ENCODE results near the gene DNPH1. TPM values are rescaled to one million over a fixed set of nuclear protein-coding genes. Genes with fewer than 3 reads are reported as not detected.

The DNPH1 gene
- total and polyA plus RNA-seq, 3 donors from 2014 or later: 19.3 to 21.8 (median 21.8) TPM

DNA sequence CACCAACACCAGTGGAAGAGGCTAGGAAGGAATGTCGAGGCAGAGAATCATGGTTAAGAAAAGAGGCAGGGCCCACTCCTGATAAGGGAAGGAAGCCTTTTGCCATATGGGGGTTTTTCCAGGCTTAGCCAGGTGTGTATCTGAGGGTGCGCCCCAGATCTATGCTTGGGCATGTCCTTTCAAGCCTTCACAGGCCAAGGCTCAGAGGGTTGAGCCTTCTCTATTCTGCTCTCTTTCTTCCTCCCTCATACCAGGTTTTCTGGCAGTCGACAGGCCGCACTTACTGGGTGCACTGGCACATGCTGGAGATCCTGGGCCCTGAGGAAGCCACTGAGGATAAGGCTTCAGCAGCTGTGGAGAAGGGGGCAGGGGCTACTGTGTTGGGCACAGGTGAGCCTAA lies 42.6 kb downstream of the DNPH1 start:
- Histone ChIP-seq H3K27ac (no peak overlapping the region), H3K27me3 (no peaks in the 10 kb centered on the region), H3K4me3 (no peak overlapping the region), H3K9me3 (no peaks in the 10 kb centered on the region), H3K4me1 (peaks cover 6% of the 10 kb centered on the region), H3K36me3 (ENCODE audit: low read depth, missing control alignments) (no peaks in the 10 kb centered on the region)
- TF ChIP-seq, protein P1, sequence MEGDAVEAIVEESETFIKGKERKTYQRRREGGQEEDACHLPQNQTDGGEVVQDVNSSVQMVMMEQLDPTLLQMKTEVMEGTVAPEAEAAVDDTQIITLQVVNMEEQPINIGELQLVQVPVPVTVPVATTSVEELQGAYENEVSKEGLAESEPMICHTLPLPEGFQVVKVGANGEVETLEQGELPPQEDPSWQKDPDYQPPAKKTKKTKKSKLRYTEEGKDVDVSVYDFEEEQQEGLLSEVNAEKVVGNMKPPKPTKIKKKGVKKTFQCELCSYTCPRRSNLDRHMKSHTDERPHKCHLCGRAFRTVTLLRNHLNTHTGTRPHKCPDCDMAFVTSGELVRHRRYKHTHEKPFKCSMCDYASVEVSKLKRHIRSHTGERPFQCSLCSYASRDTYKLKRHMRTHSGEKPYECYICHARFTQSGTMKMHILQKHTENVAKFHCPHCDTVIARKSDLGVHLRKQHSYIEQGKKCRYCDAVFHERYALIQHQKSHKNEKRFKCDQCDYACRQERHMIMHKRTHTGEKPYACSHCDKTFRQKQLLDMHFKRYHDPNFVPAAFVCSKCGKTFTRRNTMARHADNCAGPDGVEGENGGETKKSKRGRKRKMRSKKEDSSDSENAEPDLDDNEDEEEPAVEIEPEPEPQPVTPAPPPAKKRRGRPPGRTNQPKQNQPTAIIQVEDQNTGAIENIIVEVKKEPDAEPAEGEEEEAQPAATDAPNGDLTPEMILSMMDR (IDR thresholded peaks at IDR 0.05): no peak
- 90 to 98% methylated on average over 4 of the region's 4 CpGs for WGBS, 2 donors
- DNase-seq: no peak
- intact Hi-C loops (cut with DNase I; ENCODE audit: low total_unique reads): no loop called here

- Histone ChIP-seq H3K36me3 (ENCODE audit: low read depth, missing control alignments) (no peaks in the 10 kb centered on the region), H3K9me3 (no peaks in the 10 kb centered on the region), H3K27me3 (no peaks in the 10 kb centered on the region), H3K4me1 (peaks cover 10% of the 10 kb centered on the region), H3K4me3 (no peak overlapping the region), H3K27ac (no peak overlapping the region)
- intact Hi-C loops (cut with DNase I; ENCODE audit: low total_unique reads): no loop called here
- no peak for DNase-seq
- TF ChIP-seq, protein P1 (IDR thresholded peaks at IDR 0.05): no peak
- TF ChIP-seq POLR2A (IDR thresholded peaks at IDR 0.05): no peak
- 94 to 97% methylated on average over 12 to 14 of the region's 14 CpGs for WGBS, 2 donors
These were observed 43.3 kb downstream of the DNPH1 start for GRCh38 chr6:43186019-43186418.

DNA sequence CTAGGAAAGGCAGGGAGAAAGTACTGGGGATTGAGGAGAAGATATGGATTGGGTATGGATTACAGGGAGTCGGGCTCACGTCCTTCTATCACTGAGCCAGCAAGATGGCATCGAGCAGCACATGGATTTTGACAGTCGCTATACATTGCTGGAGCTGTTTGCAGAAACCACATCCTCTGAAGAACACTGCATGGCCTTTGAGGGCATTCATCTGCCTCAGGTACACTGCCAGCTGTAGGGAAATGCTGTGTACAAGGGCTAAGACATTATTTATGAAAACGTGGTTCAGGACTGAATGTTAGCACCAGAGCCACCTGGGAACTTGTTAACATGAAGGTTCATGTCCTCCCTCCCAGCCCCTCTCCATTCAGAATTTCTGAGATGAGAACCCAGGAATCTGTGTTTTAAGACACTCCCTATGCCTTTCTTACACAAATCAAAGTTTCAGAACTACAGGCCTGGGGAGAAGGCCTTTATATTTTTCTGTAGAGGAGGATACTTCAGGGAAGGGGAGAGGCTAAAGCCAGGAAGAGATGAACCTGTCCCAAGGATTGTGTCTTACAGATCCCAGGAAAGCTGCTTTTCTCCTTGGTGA lies 43.8 kb downstream of the DNPH1 start:
- H3K27ac ChIP-seq: no peak overlapping the region
- DNase-seq: no peak
- peaks cover 10% of the 10 kb centered on the region for H3K4me1 ChIP-seq
- no peaks in the 10 kb centered on the region for H3K9me3 ChIP-seq
- 81 to 84% methylated on average over 5 of the region's 5 CpGs for WGBS, 2 donors
- no peaks in the 10 kb centered on the region for H3K27me3 ChIP-seq
- intact Hi-C loops (cut with DNase I; ENCODE audit: low total_unique reads): no loop called here
- no peak for TF ChIP-seq POLR2A (IDR thresholded peaks at IDR 0.05)
- TF ChIP-seq, protein P1 (IDR thresholded peaks at IDR 0.05): no peak
- no peaks in the 10 kb centered on the region for H3K36me3 ChIP-seq (ENCODE audit: low read depth, missing control alignments)
- H3K4me3 ChIP-seq: no peak overlapping the region

DNA sequence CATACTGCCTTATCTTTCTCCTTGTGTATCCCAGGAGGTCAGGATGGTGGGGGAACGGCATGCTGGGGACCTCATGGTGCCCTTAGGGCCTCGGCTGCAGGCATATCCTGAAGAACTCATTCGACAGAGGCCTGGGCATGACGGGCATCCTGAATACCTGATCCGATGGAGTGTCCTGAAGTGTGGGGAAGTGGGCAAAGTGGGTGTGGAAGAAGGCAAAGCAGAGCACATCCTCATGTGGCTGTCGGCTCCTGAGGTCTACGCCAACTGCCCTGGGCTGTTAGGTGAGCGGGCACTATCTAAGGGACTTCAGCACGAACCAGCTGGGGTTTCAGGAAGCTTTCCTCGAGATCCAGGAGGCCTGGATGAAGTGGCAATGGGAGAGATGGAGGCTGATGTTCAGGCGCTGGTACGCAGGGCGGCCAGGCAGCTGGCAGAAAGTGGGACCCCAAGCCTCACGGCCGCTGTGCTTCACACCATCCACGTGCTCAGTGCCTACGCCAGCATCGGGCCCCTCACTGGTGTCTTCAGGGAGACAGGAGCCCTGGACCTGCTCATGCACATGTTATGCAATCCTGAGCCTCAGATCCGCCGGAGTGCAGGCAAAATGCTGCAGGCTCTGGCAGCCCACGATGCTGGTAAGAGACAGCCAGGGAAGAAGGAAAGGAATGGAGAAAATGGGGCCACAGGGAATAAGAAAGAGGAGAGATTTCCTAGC lies 44.9 kb downstream of the DNPH1 start:
- WGBS, 2 donors: 91 to 92% methylated on average over 21 of the region's 21 CpGs
- Histone ChIP-seq H3K27ac (no peak overlapping the region), H3K4me3 (no peak overlapping the region), H3K9me3 (no peaks in the 10 kb centered on the region), H3K36me3 (ENCODE audit: low read depth, missing control alignments) (no peaks in the 10 kb centered on the region), H3K27me3 (no peaks in the 10 kb centered on the region), H3K4me1 (peaks cover 10% of the 10 kb centered on the region)
- no peak for TF ChIP-seq POLR2A (IDR thresholded peaks at IDR 0.05)
- TF ChIP-seq, protein P1 (IDR thresholded peaks at IDR 0.05): no peak
- intact Hi-C loops (cut with DNase I; ENCODE audit: low total_unique reads): no loop called here
- DNase-seq: no peak

GRCh38 chr6:43183441-43183840 lies 45.8 kb downstream of the DNPH1 start:
- no peaks in the 10 kb centered on the region for H3K36me3 ChIP-seq (ENCODE audit: low read depth, missing control alignments)
- TF ChIP-seq POLR2A (IDR thresholded peaks at IDR 0.05): no peak
- TF ChIP-seq, protein P1 (IDR thresholded peaks at IDR 0.05): no peak
- peaks cover 10% of the 10 kb centered on the region for H3K4me1 ChIP-seq
- DNase-seq: no peak
- WGBS, 2 donors: 88 to 93% methylated on average over 4 of the region's 4 CpGs
- no peaks in the 10 kb centered on the region for H3K27me3 ChIP-seq
- no peak overlapping the region for H3K27ac ChIP-seq
- no peak overlapping the region for H3K4me3 ChIP-seq
- intact Hi-C loops (cut with DNase I; ENCODE audit: low total_unique reads): no loop called here
- H3K9me3 ChIP-seq: no peaks in the 10 kb centered on the region
